ENCODE data around the gene ZNF618.

GRCh38 chr9:113842086-113842485 lies 34.0 kb upstream of the ZNF618 start:
- TF ChIP-seq CTCF (IDR thresholded peaks at IDR 0.05; ENCODE audit: low read depth, low read length, poor library complexity, severe bottlenecking) (no peak), EZH2phosphoT487 (IDR thresholded peaks at IDR 0.05; ENCODE audit: borderline replicate concordance, low read length) (no peak)
